HEK293 (cell line): ENCODE data around the gene UBB.

Experiments used
- HOXA7 ChIP-seq: sonication (generic); formaldehyde crosslinking; IDR thresholded peaks from 2 replicates; pipeline ENCODE4 v1.8.1; 2022; ENCODE audit warnings: missing genetic modification reagents, borderline replicate concordance
- KLF7 ChIP-seq: fragments of 450-650 bp; formaldehyde crosslinking; IDR thresholded peaks from 2 replicates; pipeline ENCODE4 v1.5.1; 2016; ENCODE audit warnings: missing biosample characterization, missing genetic modification characterization, borderline replicate concordance
- MYNN ChIP-seq: fragments of 450-650 bp; formaldehyde crosslinking; IDR thresholded peaks from 2 replicates; pipeline ENCODE4 v1.5.1; 2016; ENCODE audit warnings: missing biosample characterization, missing genetic modification characterization, borderline replicate concordance
- MZF1 ChIP-seq: fragments of 450-650 bp; formaldehyde crosslinking; IDR thresholded peaks from 2 replicates; pipeline ENCODE4 v1.5.1; 2017; ENCODE audit warnings: missing biosample characterization, missing genetic modification characterization, borderline replicate concordance
- PRDM10 ChIP-seq: fragments of 450-650 bp; formaldehyde crosslinking; IDR thresholded peaks from 2 replicates; pipeline ENCODE4 v1.5.1; 2016; ENCODE audit warnings: missing biosample characterization, missing genetic modification characterization
- PRDM2 ChIP-seq: fragments of 450-650 bp; formaldehyde crosslinking; IDR thresholded peaks from 2 replicates; pipeline ENCODE4 v1.5.1; 2016; ENCODE audit warnings: missing biosample characterization, missing genetic modification characterization, borderline replicate concordance
- SCRT1 ChIP-seq: fragments of 450-650 bp; formaldehyde crosslinking; IDR thresholded peaks from 2 replicates; pipeline ENCODE4 v1.5.1; 2016; ENCODE audit warnings: missing biosample characterization, missing genetic modification characterization, borderline replicate concordance
- ZBTB10 ChIP-seq: fragments of 450-650 bp; formaldehyde crosslinking; IDR thresholded peaks from 2 replicates; pipeline ENCODE4 v1.5.1; 2016; ENCODE audit warnings: missing biosample characterization, missing genetic modification characterization
- ZNF174 ChIP-seq: fragments of 450-650 bp; formaldehyde crosslinking; IDR thresholded peaks from 2 replicates; pipeline ENCODE4 v1.5.0; 2017; ENCODE audit warnings: missing biosample characterization, mild to moderate bottlenecking, missing genetic modification characterization
- ZNF175 ChIP-seq: fragments of 450-650 bp; formaldehyde crosslinking; IDR thresholded peaks from 2 replicates; pipeline ENCODE4 v1.5.1; 2016; ENCODE audit warnings: missing biosample characterization, missing genetic modification characterization
- ZNF2 ChIP-seq: fragments of 450-650 bp; formaldehyde crosslinking; IDR thresholded peaks from 2 replicates; pipeline ENCODE4 v1.5.1; 2016; ENCODE audit warnings: missing biosample characterization, missing genetic modification characterization
- ZNF202 ChIP-seq: fragments of 450-650 bp; formaldehyde crosslinking; IDR thresholded peaks from 2 replicates; pipeline ENCODE4 v1.5.1; 2016; ENCODE audit warnings: missing biosample characterization, missing genetic modification characterization, borderline replicate concordance
- ZNF248 ChIP-seq: fragments of 450-650 bp; formaldehyde crosslinking; IDR thresholded peaks from 2 replicates; pipeline ENCODE4 v1.5.1; 2017; ENCODE audit warnings: missing biosample characterization, missing genetic modification characterization
- ZNF266 ChIP-seq: fragments of 450-650 bp; formaldehyde crosslinking; IDR thresholded peaks from 2 replicates; pipeline ENCODE4 v1.5.1; 2016; ENCODE audit warnings: missing biosample characterization, missing genetic modification characterization, low read depth
- ZNF404 ChIP-seq: fragments of 450-650 bp; formaldehyde crosslinking; IDR thresholded peaks from 2 replicates; pipeline ENCODE4 v1.5.1; 2017; ENCODE audit warnings: missing biosample characterization, missing genetic modification characterization
- ZNF449 ChIP-seq: fragments of 450-650 bp; formaldehyde crosslinking; IDR thresholded peaks from 2 replicates; pipeline ENCODE4 v1.5.1; 2017; ENCODE audit warnings: missing biosample characterization, mild to moderate bottlenecking, missing genetic modification characterization, moderate library complexity
- ZNF548 ChIP-seq: fragments of 450-650 bp; formaldehyde crosslinking; IDR thresholded peaks from 2 replicates; pipeline ENCODE4 v1.5.1; 2016; ENCODE audit warnings: missing biosample characterization, missing genetic modification characterization
- ZNF561 ChIP-seq: fragments of 450-650 bp; IDR thresholded peaks from 2 replicates; pipeline ENCODE4 v1.5.1; 2018; ENCODE audit warnings: missing biosample characterization, missing genetic modification characterization, borderline replicate concordance
- ZNF596 ChIP-seq: fragments of 450-650 bp; IDR thresholded peaks from 2 replicates; pipeline ENCODE4 v1.5.0; 2018; ENCODE audit warnings: missing biosample characterization, mild to moderate bottlenecking, missing genetic modification characterization, moderate library complexity
- ZNF639 ChIP-seq: fragments of 450-650 bp; formaldehyde crosslinking; IDR thresholded peaks from 2 replicates; pipeline ENCODE4 v1.5.1; 2016; ENCODE audit warnings: missing biosample characterization, missing genetic modification characterization
- ZNF747 ChIP-seq: fragments of 450-650 bp; formaldehyde crosslinking; IDR thresholded peaks from 2 replicates; pipeline ENCODE4 v1.5.1; 2016; ENCODE audit warnings: missing biosample characterization, missing genetic modification characterization

UBB gene

GRCh38 chr17:16380640-16381495 lies at the start of gene UBB (continued):
- peak; percentile 98 for TF ChIP-seq ZNF639 (tag by site-specific recombination)
- TF ChIP-seq ZNF2 (tag by site-specific recombination), result peak; percentile 89; the same call in 1 of the 2 replicates
- no peak for TF ChIP-seq ZNF202 (tag by site-specific recombination)
- no peak for TF ChIP-seq MYNN (tag by site-specific recombination)
- TF ChIP-seq PRDM2, result no peak
- TF ChIP-seq ZNF266, result no peak; the same call in 1 of the 2 replicates
- no peak for TF ChIP-seq MZF1 (tag by site-specific recombination)
- no peak for TF ChIP-seq HOXA7 (CRISPR knock-in tag)
- TF ChIP-seq ZNF174 (tag by site-specific recombination), result no peak
- no peak; the same call in 1 of the 2 replicates for TF ChIP-seq ZNF548 (tag by site-specific recombination)
- TF ChIP-seq ZBTB10, result peak; percentile 82; the same call in 1 of the 2 replicates
- TF ChIP-seq ZNF596 (tag by site-specific recombination), result no peak
- peak; percentile 75 for TF ChIP-seq ZNF561 (tag by site-specific recombination)
- TF ChIP-seq ZNF449 (tag by site-specific recombination), result peak; percentile 92
- TF ChIP-seq ZNF404 (tag by site-specific recombination), result no peak
- peak; percentile 68 for TF ChIP-seq SCRT1 (tag by site-specific recombination)
- TF ChIP-seq ZNF175 (tag by site-specific recombination), result no peak
- peak; percentile 49; the same call in 1 of the 2 replicates for TF ChIP-seq PRDM10
- TF ChIP-seq ZNF747 (tag by site-specific recombination), result no peak
- TF ChIP-seq KLF7 (tag by site-specific recombination), result peak; percentile 99
- no peak for TF ChIP-seq ZNF248 (tag by site-specific recombination)
